Measurements from ENCODE around the gene RPF1.
"Not testable (repeated sequence)": the region's sequence is repeated elsewhere in the genome, so short reads cannot be mapped to it uniquely, and the experiment has no call there.

RPF1 gene, protein sequence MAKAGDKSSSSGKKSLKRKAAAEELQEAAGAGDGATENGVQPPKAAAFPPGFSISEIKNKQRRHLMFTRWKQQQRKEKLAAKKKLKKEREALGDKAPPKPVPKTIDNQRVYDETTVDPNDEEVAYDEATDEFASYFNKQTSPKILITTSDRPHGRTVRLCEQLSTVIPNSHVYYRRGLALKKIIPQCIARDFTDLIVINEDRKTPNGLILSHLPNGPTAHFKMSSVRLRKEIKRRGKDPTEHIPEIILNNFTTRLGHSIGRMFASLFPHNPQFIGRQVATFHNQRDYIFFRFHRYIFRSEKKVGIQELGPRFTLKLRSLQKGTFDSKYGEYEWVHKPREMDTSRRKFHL
- 68.4 to 141 reads per million in 2 experiments for total RNA-seq

DNA sequence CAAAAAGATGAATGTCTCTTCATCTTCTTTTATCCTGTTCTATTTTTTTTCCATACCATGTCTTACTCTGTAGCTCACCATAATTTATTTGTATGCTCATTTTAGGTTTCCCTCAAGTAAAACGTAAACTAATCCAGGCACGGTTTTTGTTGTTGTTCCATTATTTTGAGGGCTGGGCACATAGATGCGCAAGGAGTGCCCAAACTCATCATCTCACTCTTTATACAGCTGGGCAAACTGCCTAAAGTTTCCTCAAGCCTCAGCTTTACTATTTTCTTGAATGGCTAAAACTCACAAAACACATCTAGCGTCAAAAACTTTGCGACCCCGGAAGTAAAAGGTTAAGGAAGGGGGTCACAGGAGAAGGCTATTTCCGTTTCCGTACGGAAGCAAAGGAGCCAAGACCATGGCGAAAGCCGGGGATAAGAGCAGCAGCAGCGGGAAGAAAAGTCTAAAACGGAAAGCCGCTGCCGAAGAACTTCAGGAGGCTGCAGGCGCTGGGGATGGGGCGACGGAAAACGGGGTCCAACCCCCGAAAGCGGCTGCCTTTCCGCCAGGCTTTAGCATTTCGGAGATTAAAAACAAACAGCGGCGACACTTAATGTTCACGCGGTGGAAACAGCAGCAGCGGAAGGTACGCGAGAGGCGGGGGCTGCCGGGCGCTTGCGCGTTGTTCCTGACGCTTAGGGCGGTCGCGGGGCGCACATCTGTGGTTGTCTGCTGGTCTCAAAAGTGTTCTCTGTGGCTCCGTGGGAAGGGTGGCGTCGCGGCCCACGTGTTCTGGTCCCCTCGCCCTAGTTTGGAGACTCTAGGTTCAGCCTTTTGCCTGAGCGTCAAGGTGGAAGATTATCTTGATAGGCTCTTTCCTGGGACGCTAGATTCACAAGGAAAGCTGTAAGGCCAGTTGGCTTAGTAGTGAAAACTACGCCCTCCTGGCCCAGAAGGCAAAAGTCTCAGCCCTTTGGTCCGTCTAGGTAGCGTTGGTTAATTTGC, at the start of gene RPF1:
Gene RPF1 (plus strand): TSS at position 391 of the 993 bp plus-strand sequence. CDS start 16 bp downstream, at position 407.
- peak; percentile 68 for DNase-seq (ENCODE audit: low read depth)

- no peak for DNase-seq (ENCODE audit: low read depth)
Measured at GRCh38 chr1:84430546-84430945, 48.5 kb upstream of the RPF1 start.

DNA sequence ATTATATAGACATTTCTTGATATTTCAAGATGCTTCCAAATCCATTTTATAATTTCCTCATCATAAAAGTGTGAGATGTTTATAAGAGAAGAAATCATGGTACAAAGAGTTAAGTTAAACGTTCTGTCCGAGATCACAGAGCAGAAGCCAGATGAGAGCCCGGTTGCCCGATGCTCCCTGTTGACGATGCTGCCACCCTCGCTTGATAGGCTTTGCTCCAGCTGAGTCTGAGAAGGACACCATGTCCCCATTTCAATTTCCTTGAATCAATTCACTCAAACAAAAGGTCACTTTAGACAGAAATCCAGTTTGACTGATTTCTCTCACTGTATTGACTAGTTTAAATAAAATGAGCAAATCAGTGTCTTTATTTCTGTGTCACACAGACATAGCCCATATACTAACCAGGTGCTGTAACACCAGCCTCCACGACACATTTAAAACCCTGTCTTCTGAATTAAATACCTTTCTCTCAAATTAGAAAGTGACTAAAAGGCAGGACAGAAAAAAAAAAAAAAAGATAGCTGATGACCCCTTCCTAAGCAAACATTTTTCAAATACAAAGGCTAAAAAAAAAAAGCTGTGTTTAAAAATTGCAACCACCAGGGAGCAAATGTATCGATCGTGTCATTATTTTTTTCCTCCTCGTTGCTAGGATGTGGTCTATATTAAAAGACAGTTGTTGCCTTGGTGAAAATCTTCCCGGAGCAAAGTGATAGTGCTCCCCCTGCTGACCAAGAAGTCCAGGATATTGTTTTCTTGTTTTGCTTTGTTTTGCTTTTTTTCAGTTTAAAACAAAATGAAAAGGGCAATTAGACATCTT, 45.6 kb upstream of the RPF1 start:
- peak; percentile 47 for DNase-seq (ENCODE audit: low read depth)

- no peak for DNase-seq (ENCODE audit: low read depth)
Measured at GRCh38 chr1:84434081-84434769, 44.8 kb upstream of the RPF1 start.

- DNase-seq (ENCODE audit: low read depth) = no peak
Measured at GRCh38 chr1:84434801-84435549, 44.1 kb upstream of the RPF1 start.

- no peak for DNase-seq (ENCODE audit: low read depth)
Measured at GRCh38 chr1:84436876-84437655, 42.0 kb upstream of the RPF1 start.

- DNase-seq (ENCODE audit: low read depth) = no peak
Measured at GRCh38 chr1:84442256-84442655, 36.8 kb upstream of the RPF1 start.

DNA sequence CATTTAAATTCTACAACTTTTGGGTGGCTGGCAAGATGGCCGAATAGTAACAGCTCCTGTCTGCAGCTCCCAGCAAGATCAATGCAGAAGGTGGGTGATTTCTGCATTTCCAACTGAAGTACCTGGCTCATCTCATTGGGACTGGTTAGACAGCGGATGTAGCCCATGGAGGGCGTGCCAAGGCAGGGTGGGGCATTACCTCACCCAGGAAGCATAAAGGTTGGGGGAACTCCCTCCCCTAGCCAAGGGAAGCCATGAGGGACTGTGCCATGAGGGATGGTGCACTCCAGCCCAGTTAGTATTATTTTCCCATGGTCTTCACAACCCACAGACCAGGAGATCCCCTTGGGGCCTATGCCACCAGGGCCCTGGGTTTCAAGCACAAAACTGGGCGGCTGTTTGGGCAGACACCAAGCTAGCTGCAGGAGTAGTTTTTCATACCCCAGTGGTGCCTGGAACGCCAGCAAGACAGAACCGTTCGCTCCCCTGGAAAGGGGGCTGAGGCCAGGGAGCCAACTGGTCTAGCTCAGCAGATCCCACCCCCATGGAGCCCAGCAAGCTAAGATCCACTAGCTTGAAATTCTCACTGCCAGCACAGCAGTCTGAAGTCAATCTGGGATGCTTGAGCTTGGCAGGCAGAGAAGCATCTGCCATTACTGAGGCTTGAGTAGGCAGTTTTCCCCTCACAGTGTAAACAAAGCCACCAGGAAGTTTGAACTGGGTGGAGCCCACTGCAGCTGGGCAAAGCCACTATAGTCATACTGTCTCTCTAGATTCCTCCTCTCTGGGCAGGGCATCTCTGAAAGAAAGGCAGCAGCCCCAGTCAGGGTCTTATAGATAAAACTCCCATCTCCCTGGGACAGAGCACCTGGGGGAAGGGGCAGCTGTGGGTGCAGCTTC, 36.1 kb upstream of the RPF1 start:
- DNase-seq (ENCODE audit: low read depth) = peak; percentile 8

DNA sequence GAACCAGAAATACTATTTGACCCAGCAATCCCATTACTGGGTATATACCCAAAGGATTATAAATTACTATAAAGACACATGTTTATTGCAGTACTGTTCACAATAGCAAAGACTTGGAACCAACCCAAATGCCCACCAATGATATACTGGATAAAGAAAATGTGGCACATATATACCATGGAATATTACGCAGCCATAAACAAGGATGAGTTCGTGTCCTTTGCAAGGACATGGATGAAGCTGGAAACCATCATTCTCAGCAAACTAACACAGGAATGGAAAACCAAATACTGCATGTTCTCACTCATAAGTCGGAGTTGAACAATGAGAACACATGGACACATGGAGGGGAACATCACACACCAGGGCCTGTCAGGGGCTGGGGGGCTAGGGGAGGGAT, 30.4 kb upstream of the RPF1 start:
- not testable (repeated sequence) for DNase-seq (ENCODE audit: low read depth)

GRCh38 chr1:84450910-84451309, 28.2 kb upstream of the RPF1 start:
- DNase-seq (ENCODE audit: low read depth) = no peak

GRCh38 chr1:84452436-84452835, 26.6 kb upstream of the RPF1 start:
- no peak for DNase-seq (ENCODE audit: low read depth)

DNA sequence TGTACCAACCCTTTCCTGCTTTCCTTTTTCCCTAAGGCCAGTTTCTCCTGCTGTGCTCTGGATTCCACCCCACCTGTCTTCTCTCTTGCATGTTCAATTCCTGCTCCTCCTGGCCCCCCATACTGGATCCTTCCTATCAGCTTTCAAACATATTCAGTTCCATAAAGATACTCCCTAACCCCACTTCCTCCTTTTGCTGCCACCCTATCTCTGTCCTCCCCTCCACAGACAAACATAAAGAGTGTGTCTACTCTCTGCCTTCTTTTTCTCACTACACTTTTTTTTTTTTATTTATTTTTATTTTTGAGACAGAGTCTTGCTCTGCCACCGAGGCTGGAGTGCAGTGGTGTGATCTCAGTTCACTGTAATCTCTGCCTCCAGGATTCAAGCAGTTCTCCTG, 16.9 kb upstream of the RPF1 start:
- no peak for DNase-seq (ENCODE audit: low read depth)

DNA sequence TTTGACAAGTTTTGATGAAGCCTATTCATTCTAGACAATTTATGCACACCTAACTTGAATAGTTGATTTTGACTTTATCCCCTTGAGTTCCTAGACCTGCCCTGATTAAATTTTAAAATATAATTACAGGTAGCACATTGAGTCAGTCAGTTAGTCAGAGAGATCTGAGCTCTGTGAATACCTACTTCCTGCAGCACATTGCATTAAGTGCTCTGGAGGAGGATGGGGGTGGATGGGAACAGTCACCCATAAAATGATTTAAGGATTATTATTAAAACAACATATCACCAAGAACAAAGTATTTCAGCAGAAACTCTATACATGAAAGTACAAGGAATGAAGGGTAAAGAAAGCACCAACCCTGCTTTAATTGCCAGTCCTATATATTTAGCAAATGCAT, 11.8 kb upstream of the RPF1 start:
- DNase-seq (ENCODE audit: low read depth) = no peak

DNA sequence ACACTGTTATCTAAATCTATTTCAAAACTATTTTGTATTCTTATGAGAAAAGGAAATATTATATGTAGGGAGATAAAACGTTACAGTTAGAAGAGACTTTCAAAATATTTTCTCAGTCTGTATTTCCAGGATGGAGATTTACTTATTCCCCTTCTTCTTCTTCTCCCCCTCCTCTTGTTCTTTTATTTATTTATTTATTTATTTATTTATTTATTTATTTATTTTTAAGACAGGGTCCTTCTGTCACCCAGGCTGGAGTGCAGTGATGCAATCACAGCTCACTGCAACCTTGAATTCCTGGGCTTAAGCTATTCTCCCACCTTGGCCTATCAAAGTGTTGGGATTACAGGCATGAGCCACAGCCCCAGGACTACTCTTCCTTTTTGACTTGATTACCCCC, 2.8 kb upstream of the RPF1 start:
- no peak for DNase-seq (ENCODE audit: low read depth)

GRCh38 chr1:84479998-84480397, 932 bp downstream of the RPF1 start:
- no peak for DNase-seq (ENCODE audit: low read depth)

DNA sequence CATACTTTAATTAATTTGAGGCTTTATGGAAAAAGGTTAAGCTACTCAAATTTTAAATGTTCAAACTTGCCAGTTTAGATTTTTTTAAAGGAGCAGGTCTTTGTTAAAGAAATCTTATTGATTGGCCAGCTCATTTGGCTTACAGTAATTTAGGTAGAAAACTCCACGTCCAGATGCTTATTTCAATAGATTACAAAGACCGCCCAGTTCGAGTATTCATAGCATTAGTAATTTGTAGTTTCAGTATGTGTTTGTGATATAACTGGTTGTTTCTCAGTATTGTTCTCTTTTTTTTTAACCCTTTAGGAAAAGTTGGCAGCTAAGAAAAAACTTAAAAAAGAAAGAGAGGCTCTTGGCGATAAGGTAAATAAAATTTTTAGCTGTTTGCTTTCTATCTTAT, 1.6 kb downstream of the RPF1 start:
- DNase-seq (ENCODE audit: low read depth) = no peak

DNA sequence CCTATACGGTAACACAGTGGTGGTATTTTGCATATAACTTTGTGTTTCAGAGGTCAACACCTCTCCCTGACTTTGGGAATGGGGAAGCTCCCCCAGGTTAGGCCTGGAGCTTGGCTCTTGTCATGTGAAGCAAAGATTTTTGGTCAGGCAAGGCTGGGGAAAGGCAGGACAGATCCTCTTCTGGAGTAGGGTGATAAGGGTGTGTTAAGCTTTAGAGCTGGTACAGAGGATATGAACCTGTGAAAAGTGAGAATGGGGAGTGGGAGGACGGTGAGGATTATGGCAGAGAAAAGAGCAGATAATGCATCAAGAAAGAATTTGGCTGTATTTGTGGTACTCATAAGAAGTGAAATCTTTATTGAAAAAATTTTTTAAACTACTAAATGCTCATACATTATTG, 2.3 kb downstream of the RPF1 start:
- DNase-seq (ENCODE audit: low read depth) = no peak

DNA sequence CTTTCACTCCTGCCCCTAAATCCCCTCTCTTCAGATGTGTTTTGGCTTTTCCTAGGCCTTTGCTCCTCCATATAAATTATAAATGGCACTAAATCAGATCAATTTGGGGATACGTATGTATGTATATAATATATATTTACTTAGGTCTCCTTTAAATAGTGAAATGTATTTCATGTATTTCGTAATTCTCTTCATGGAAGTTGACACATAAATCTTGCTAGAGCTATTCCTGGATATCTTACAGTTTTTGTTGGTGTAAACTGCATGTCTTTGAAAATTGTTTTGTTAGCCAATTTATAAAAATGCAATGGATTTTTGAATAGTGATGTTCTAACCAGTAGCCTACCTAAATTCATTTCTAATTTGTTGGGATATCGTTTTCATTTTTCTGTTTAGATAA, 9.0 kb downstream of the RPF1 start:
- DNase-seq (ENCODE audit: low read depth) = no peak

GRCh38 chr1:84489766-84490165, 10.7 kb downstream of the RPF1 start:
- no peak for DNase-seq (ENCODE audit: low read depth)
